ENCODE data around the gene UMOD.

DNA sequence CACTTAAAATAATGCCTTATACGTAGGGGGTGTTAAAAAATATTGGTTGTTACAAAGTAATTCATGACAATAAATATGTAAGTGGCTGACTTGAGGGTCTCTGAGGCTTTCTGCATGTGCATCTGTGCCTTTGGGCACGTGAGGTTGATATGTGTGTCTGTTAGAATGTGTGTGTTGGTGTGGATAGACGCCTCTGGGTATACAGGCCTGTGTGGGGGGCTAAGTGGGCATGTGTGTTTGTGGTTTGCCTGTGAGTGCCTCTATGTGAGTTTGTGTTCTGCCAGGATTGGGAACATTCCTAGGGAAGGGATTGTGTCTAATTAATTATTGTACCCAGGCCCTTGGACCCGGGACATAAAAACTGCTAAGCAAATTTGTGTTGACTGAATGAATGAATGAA lies 44.2 kb downstream of the UMOD start:
- TF ChIP-seq TAF1 (IDR thresholded peaks at IDR 0.05; ENCODE audit: low read depth) (no peak), NFIC (IDR thresholded peaks at IDR 0.05) (no peak), CEBPB (IDR thresholded peaks at IDR 0.05) (no peak), YY1 (IDR thresholded peaks at IDR 0.05; ENCODE audit: low read depth) (no peak), RAD21 (IDR thresholded peaks at IDR 0.05; ENCODE audit: low read depth) (no peak), TCF12 (IDR thresholded peaks at IDR 0.05; ENCODE audit: low read depth) (no peak), EP300 (IDR thresholded peaks at IDR 0.05; ENCODE audit: borderline replicate concordance) (no peak), ZBTB7A (IDR thresholded peaks at IDR 0.05; ENCODE audit: low read depth) (no peak), TEAD4 (IDR thresholded peaks at IDR 0.05) (no peak)
- TF ChIP-seq, protein P1, sequence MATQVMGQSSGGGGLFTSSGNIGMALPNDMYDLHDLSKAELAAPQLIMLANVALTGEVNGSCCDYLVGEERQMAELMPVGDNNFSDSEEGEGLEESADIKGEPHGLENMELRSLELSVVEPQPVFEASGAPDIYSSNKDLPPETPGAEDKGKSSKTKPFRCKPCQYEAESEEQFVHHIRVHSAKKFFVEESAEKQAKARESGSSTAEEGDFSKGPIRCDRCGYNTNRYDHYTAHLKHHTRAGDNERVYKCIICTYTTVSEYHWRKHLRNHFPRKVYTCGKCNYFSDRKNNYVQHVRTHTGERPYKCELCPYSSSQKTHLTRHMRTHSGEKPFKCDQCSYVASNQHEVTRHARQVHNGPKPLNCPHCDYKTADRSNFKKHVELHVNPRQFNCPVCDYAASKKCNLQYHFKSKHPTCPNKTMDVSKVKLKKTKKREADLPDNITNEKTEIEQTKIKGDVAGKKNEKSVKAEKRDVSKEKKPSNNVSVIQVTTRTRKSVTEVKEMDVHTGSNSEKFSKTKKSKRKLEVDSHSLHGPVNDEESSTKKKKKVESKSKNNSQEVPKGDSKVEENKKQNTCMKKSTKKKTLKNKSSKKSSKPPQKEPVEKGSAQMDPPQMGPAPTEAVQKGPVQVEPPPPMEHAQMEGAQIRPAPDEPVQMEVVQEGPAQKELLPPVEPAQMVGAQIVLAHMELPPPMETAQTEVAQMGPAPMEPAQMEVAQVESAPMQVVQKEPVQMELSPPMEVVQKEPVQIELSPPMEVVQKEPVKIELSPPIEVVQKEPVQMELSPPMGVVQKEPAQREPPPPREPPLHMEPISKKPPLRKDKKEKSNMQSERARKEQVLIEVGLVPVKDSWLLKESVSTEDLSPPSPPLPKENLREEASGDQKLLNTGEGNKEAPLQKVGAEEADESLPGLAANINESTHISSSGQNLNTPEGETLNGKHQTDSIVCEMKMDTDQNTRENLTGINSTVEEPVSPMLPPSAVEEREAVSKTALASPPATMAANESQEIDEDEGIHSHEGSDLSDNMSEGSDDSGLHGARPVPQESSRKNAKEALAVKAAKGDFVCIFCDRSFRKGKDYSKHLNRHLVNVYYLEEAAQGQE (IDR thresholded peaks at IDR 0.05; ENCODE audit: low read depth): no peak
- TF ChIP-seq, protein P2, sequence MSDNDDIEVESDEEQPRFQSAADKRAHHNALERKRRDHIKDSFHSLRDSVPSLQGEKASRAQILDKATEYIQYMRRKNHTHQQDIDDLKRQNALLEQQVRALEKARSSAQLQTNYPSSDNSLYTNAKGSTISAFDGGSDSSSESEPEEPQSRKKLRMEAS (IDR thresholded peaks at IDR 0.05): no peak

All from Ishikawa (cell line).